ENCODE measurements around the gene LRRC27.

Gene LRRC27

DNA sequence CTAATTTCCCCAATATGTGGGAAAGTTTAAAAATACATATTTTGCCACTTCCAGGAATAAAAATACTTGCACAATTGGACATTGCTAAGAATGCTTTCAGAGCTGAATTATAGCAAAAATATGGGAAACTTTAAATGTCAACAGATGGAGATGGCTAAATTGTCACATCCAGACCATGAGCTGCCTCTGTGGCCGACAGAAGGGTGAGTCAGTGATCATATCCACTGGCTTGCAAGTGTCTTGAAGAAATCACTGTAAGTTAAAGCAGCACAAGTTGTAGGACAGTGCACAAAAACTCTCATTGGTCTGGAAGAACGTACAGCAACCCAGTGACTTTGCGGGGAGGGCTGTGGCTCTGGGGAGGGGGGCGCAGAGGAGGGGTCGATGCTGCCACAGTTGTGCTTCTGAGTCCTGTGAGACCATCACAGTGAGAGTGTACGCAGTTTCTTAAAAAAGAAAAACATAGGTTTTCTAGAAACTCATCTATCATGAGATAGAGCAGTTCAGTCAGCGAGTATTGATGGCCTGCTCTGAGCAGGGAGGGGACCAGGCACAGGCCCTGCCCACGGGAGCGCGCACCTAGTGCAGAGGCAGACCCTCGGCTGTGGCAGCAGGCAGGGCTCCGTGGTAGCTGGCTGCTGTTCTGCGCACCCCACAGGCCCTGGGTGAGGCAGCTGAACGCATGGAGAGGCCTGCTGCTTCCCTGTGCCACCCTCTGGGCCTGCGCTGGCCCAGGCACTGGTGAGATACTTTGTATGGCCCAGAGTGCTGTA is 25.5 kb downstream of the LRRC27 start:
- no peak for DNase-seq (ENCODE audit: low read depth)

GRCh38 chr10:132359305-132360040 is 27.5 kb downstream of the LRRC27 start:
- no peak for DNase-seq (ENCODE audit: low read depth)

- DNase-seq (ENCODE audit: low read depth): peak; percentile 11
These were observed 28.9 kb downstream of the LRRC27 start for GRCh38 chr10:132360766-132361447.

- DNase-seq (ENCODE audit: low read depth): no peak
These were observed 29.6 kb downstream of the LRRC27 start for GRCh38 chr10:132361581-132362101.

- DNase-seq (ENCODE audit: low read depth): no peak
These were observed 30.2 kb downstream of the LRRC27 start for GRCh38 chr10:132362151-132362611.

DNA sequence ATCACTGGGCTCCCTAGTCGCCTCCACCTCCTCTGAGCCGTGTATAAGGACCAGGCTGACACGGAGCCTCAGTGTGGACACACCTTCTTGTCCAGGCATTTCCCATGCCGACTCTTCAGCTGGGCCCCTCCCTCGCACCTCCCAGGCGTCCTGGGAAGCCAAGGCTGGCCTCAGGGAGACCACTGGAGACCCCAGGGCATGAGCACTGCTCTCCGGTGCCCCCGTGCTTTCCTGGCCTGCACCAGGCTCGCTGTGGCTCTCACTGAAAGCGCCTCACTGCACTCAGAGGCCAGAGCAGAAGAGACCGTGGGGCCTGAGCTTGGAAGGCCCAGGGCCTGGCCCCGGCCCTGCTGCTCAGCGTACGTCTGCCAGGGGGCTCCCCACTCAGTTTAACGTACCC is 31.4 kb downstream of the LRRC27 start:
- DNase-seq (ENCODE audit: low read depth): no peak

DNA sequence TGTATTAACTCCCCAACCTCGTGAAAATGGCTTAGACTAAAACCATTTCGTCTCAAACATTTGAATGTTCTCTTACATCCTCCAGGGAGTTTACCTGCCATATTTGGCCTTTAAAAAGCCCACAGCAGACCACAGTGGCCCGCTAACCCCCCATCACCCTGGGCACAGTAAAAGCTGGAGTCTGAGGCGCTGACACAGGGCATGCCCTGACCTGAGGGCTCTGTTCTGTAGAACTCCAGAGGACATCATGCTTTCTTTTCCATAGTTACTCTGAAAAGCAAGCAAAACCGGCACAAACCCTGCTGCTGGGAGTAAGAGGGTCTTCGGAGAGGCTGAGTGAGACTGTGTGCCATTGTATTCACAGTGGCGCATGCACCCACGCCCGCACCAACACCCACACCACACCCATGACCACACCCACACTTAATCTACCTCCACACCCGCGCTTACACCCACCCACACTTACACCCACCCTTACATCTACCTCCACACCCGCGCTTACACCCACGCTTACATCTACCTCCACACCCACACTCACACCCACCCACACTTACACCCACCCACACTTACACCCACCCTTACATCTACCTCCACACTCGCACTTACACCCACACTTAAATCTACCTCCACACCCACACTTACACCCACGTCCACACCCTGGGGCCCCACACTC is 32.1 kb downstream of the LRRC27 start:
- DNase-seq (ENCODE audit: low read depth): no peak

DNA sequence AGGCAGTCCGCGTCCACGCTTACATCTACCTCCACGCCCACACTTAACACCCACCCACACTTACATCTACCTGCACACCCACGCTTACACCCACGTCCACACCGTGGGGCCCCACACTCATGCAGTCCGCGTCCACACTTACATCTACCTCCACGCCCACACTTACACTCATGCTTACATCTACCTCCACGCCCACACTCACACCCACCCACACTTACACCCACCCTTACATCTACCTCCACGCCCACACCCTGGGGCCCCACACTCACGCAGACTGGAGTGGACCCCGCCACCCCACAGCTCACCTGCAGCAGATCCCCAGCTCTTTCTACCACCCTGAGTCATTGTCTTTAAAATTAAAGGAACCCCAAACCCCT is 32.6 kb downstream of the LRRC27 start:
- DNase-seq (ENCODE audit: low read depth): peak; percentile 54

- no peak for DNase-seq (ENCODE audit: low read depth)
These were observed 33.1 kb downstream of the LRRC27 start for GRCh38 chr10:132365102-132365501.

- no peak for DNase-seq (ENCODE audit: low read depth)
These were observed 34.0 kb downstream of the LRRC27 start for GRCh38 chr10:132366006-132366405.

DNA sequence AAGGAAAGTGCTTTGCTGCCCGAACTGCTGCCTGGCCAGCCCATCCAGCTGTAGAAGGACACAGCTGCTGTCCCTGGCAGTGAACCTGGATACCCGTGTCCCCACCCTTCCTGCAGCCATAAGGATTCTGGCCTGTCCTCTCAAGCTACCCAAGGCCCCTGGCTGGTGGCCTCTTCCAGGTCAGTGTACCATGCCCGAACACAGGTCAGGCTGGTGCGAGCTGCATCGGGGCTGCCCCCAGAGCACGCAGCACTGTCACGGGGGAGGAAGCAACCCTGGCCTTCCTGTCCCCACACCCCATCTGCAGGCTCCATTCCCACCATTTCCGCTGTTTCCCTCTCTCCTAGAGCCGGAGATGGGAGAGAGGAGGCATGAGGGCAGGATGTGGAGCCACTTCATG is 34.5 kb downstream of the LRRC27 start:
- DNase-seq (ENCODE audit: low read depth): no peak

- DNase-seq (ENCODE audit: low read depth): no peak
These were observed 36.4 kb downstream of the LRRC27 start for GRCh38 chr10:132368391-132368790.

DNA sequence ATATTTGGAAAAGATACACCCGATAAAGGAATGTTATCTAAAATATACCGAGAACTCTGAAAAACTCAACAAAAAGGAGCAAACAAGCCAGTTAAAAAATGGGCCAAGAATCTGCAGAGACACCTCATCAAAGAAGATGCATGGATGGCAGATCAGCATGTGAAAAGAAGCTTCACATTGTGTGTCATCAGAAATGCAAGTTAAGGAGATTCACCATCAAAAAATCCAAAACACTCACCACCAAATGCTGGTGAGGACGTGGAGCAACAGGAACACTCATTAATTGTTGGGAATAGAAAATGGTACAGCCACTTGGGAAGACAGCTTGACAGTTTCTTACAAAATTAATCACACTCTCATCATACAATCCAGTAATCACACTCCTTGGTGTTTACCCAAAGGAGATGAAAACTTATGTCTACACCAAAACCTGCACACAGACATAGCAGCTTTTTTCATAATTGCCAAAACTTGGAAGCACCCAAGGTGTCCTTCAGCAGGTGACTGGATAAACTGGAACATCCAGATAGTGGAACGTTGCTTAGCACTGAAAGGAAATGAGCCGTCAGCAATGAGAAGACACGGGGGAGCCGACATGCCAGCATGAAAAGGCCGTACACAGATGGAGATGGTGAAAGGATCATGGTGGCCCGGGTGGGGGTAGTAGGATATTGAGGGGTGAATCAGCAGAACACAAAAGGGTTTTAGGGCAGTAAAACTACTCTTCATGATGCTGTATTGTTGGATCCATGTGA is 37.1 kb downstream of the LRRC27 start:
- DNase-seq (ENCODE audit: low read depth): no peak

DNA sequence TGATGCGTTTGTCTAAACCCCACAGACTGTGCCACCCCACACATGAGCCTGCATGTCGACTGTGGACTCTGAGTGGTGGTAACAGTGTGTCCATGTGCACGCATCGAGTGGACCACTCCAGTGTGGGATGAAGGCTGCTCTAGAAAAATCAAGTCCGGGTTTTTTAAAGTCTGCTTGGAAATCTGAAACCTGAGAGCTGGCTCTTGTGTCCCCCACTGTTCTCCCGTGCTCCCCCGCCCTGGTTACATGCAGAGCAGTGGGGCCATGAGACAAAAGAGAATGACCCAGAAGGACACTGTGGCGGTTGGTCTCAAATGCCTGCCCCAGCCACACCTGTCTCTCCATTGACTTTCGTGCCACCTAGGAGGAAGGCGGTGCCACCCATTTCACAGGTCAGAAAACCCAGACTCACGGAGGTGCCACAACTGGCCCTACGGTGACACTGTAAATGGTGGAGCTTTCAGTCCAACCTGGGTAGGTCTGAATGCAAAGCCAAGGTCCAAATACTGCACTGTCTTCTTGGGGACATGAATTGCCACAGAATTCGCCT is 37.7 kb downstream of the LRRC27 start:
- DNase-seq (ENCODE audit: low read depth): no peak

DNA sequence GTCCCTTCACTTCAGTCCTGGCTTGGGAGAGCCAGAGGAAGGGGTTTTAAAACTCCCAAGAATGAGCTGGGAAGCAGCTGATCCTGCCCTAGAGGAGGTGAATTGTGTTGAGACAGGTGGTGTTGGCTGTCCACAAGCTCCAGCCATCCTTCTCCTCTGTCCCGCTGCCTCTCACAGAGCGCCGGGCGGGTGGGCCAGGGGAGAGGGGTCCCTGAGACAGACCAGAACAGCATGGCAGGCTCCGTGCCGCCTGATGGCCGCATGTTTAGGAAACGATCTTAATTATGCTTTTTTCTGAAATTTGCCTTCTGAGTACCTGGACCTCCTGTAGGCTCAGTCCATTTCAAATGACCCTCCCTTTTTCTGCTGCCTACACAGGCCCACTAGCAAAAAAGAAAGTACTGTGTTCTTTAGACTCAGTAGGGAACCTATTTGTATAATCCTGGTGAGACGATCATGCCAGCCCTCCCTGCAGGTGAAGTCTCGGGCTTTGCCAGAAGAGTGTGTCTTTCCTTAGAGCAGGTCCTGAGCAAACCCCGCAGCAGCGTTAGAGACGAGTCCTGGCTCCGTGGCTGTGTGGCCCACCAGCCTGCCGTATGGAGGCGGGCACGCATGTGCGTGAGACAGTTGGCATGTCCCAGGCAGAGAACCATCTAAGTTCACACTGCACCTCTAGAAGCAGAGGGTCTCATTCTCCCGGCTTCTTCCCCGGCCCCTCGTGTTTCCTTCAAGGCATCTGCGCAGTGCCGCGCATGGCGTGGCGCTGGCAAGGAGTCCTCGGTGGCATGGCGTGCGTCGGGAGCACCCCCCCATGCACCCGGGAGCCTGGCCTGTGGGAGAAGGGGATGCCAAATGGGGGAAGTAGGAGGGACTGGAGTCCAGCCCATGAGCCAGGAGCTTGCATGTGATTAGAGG is 38.7 kb downstream of the LRRC27 start:
- DNase-seq (ENCODE audit: low read depth): no peak

- no peak for DNase-seq (ENCODE audit: low read depth)
These were observed 39.7 kb downstream of the LRRC27 start for GRCh38 chr10:132371641-132372081.

- no peak for DNase-seq (ENCODE audit: low read depth)
These were observed 40.6 kb downstream of the LRRC27 start for GRCh38 chr10:132372516-132373095.

DNA sequence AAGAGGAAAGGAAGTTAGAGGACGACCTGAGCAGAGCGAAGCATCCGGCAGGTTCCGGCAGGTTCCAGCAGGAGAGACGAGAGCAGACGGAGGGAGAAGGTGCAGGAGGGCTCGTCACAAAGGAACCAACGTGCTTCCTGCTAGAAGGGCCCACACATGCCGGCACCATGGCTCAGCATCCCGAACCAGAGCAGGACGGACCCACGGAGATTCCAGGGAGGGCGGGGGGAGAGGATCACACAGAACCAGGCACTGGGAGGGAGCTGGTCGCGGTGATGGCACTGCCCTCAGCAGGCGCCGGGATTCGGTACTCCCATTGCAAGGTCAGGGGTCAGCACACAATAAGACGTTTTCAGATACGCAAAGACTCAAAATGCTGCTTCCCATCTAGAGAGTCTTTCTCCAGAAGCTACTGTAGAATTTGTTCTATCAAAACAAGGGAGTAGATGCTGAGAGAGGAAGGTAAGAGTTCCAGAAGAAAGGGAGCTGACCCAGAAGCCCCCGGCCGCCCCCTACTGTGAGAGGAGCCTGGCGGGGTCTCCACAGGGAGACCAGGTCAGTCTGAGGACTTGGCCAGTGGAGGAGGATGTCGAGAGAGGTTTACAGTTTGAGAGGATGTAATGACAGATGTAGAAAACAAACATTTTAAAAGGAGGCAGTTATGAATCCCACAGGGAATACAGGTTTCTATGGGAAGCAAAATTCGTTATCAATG is 41.4 kb downstream of the LRRC27 start:
- no peak for DNase-seq (ENCODE audit: low read depth)

GRCh38 chr10:132374176-132374575 is 42.2 kb downstream of the LRRC27 start:
- DNase-seq (ENCODE audit: low read depth): no peak

All from stimulated activated CD8-positive, alpha-beta memory T cell treated with anti-CD3 and anti-CD28 coated beads, Interleukin-15, amount 100 ng/mL, for 24 hours (primary cell).